ENCODE measurements around the gene PSMD5.
A peak's percentile ranks its signal among the peaks of the same experiment; 100 is the strongest.
"Not testable (repeated sequence)": the region's sequence is repeated elsewhere in the genome, so short reads cannot be mapped to it uniquely, and the experiment has no call there.

PSMD5 gene

GRCh38 chr9:120854596-120855327 lies 12.0 kb upstream of the PSMD5 start:
- DNase-seq: no peak

GRCh38 chr9:120853198-120853597 lies 10.5 kb upstream of the PSMD5 start:
- no peak for DNase-seq

GRCh38 chr9:120852240-120853010 lies 9.7 kb upstream of the PSMD5 start:
- DNase-seq: no peak

- no peak for DNase-seq
Measured at GRCh38 chr9:120851449-120851848, 8.7 kb upstream of the PSMD5 start.

GRCh38 chr9:120850315-120850714 lies 7.6 kb upstream of the PSMD5 start:
- no peak for DNase-seq

- DNase-seq: no peak
Measured at GRCh38 chr9:120846906-120847305, 4.2 kb upstream of the PSMD5 start.

- peak; percentile 73 for DNase-seq
Measured at GRCh38 chr9:120846251-120846889, 3.6 kb upstream of the PSMD5 start.

GRCh38 chr9:120845255-120845654 lies 2.5 kb upstream of the PSMD5 start:
- DNase-seq: no peak

- no peak for DNase-seq
Measured at GRCh38 chr9:120841930-120842684, 615 bp downstream of the PSMD5 start.

- no peak for DNase-seq
Measured at GRCh38 chr9:120839146-120839545, 3.6 kb downstream of the PSMD5 start.

GRCh38 chr9:120837921-120838320 lies 4.8 kb downstream of the PSMD5 start:
- DNase-seq: no peak

- DNase-seq: no peak
Measured at GRCh38 chr9:120833325-120833724, 9.4 kb downstream of the PSMD5 start.

- DNase-seq: no peak
Measured at GRCh38 chr9:120832807-120833206, 9.9 kb downstream of the PSMD5 start.

- no peak for DNase-seq
Measured at GRCh38 chr9:120830865-120831264, 11.9 kb downstream of the PSMD5 start.

GRCh38 chr9:120830151-120830550 lies 12.6 kb downstream of the PSMD5 start:
- no peak for DNase-seq

- no peak for DNase-seq
Measured at GRCh38 chr9:120829650-120830049, 13.1 kb downstream of the PSMD5 start.

- DNase-seq: no peak
Measured at GRCh38 chr9:120820095-120820494, 22.6 kb downstream of the PSMD5 start.

- no peak for DNase-seq
Measured at GRCh38 chr9:120818595-120818994, 24.1 kb downstream of the PSMD5 start.

GRCh38 chr9:120815075-120815474 lies 27.6 kb downstream of the PSMD5 start:
- DNase-seq: no peak

GRCh38 chr9:120808931-120809330 lies 33.8 kb downstream of the PSMD5 start:
- no peak for DNase-seq

- no peak for DNase-seq
Measured at GRCh38 chr9:120807607-120808379, 34.9 kb downstream of the PSMD5 start.

- DNase-seq: not testable (repeated sequence)
Measured at GRCh38 chr9:120804784-120805363, 37.8 kb downstream of the PSMD5 start.

Measured in CD4-positive, alpha-beta T cell treated with Interleukin-12 subunit alpha and Interleukin-12 subunit beta, for 1 hour (primary cell).